Lung (tissue), 12 donors: ENCODE measurements around the gene GPD1. TPM values are rescaled to one million over a fixed set of nuclear protein-coding genes. Genes with fewer than 3 reads are reported as not detected.

Experiments used
- ATAC-seq: fragments of 200-7000 bp; cut with Tn5 transposase; one replicate; pipeline ENCODE4 v1.9.1; 2020; ENCODE audit warnings: moderate number of reproducible peaks; ENCODE audit not compliant: insufficient read depth, low FRiP score
- DNase-seq, 3 donors: peaks; one replicate each; pipeline ENCODE4 v3.0.0-alpha.2; 2013 to 2017
- H3K27ac ChIP-seq, 2 donors: one replicate each; pipeline ENCODE4 v1.5.1; 2013; ENCODE audit warnings: mild to moderate bottlenecking in 2 of 2, moderate library complexity in 2 of 2, control low read depth in 1 of 2, inconsistent platforms in 1 of 2, low read depth in 1 of 2, low read length in 1 of 2
- H3K27me3 ChIP-seq, 3 donors: one replicate each; pipeline ENCODE4 v1.5.1; 2013; ENCODE audit warnings: low read length in 2 of 3; ENCODE audit not compliant: control insufficient read depth in 3 of 3, insufficient read depth in 3 of 3
- H3K36me3 ChIP-seq, 4 donors: one replicate each; pipeline ENCODE4 v1.5.1; 2013; ENCODE audit warnings: low read length in 4 of 4, mild to moderate bottlenecking in 1 of 4, moderate library complexity in 1 of 4; ENCODE audit not compliant: control insufficient read depth in 4 of 4, insufficient read depth in 4 of 4
- H3K4me1 ChIP-seq, 5 donors: one replicate each; pipeline ENCODE4 v1.5.1; 2013; ENCODE audit warnings: low read length in 5 of 5, mild to moderate bottlenecking in 2 of 5, moderate library complexity in 1 of 5; ENCODE audit not compliant: control insufficient read depth in 5 of 5, insufficient read depth in 5 of 5
- H3K4me3 ChIP-seq: one replicate; pipeline ENCODE4 v1.5.1; 2013; ENCODE audit warnings: mild to moderate bottlenecking, control low read depth, moderate library complexity
- H3K9ac ChIP-seq, 2 donors: one replicate each; pipeline ENCODE4 v1.5.1; 2013; ENCODE audit warnings: low read length in 2 of 2, control low read depth in 1 of 2; ENCODE audit not compliant: insufficient read depth in 1 of 2
- H3K9me3 ChIP-seq, 4 donors: one replicate each; pipeline ENCODE4 v1.5.1; 2013; ENCODE audit warnings: low read length in 3 of 4, mild to moderate bottlenecking in 1 of 4, moderate library complexity in 1 of 4; ENCODE audit not compliant: control insufficient read depth in 4 of 4, insufficient read depth in 3 of 4
- CTCF ChIP-seq: IDR thresholded peaks from 2 replicates; pipeline ENCODE4 v1.5.1; 2012; ENCODE audit warnings: mild to moderate bottlenecking; ENCODE audit errors: control extremely low read depth, extremely low read depth
- WGBS, 2 donors: extraction: QIAGEN DNeasy Blood & Tissue Kit; methylation state at CpG; one replicate each; pipeline ENCODE4 v1.1.7; 2013; 5-methylcytosine and 5-hydroxymethylcytosine counted together
- polyA plus RNA-seq, 2 donors: library from polyadenylated mRNA; stranded (reverse); fragments of 200-250 nt; gene quantifications; one replicate each; pipeline ENCODE4 v1.2.1, GENCODE V29; 2013
- total RNA-seq, 2 donors: library from RNA; depleted of rRNA in 1 of 2; stranded (reverse); fragments of >200 nt in 1 of 2; gene quantifications; one replicate each; pipeline ENCODE4 v1.2.1, GENCODE V29; 2014 to 2021
- donor health status: control.
- donor health status: control.
- donor health status: Bipolar disorder and iron deficiency.
- donor health status: healthy.
- donor health status: DM: yes; HTN: yes; CAD: no.

GPD1 gene
- total and polyA plus RNA-seq, 4 donors: 1.7 to 20.0 (median 9.9) TPM; not detected in 1

DNA sequence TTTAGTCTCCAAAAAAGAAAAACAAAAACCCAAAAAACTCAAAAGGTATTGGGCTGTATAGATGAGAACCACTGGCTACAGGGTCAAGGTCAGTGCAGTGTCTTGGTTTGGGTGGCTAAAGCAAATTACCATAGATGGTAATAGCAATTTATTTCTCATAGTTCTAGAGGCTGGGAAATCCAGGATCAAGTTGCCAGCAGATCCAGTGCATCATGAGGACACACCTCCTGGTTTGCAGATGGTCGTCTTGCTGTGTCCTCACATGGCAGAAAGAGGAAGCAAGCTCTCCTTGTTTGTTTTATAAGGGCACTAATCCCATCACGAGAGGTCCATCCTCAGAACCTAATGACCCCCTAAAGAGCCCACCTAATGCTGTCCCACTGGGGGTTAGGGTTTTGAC is 19.4 kb downstream of the GPD1 start:
- ATAC-seq (no peak), DNase-seq (no peak)
- peaks cover 15 to 42% (median 20%) of the 10 kb centered on the region in 4 donors for H3K36me3 ChIP-seq
- WGBS, 2 donors: 64 to 67% methylated on average over 2 of the region's 2 CpGs
- H3K27me3 ChIP-seq: no peaks in the 10 kb centered on the region
- H3K9me3 ChIP-seq: no peaks in the 10 kb centered on the region
- H3K4me3 ChIP-seq: no peak overlapping the region
- TF ChIP-seq CTCF: no peak
- H3K9ac ChIP-seq: no peak overlapping the region
- H3K4me1 ChIP-seq: peaks cover 0 to 7% (median 2%) of the 10 kb centered on the region in 5 donors
- no peak overlapping the region for H3K27ac ChIP-seq

DNA sequence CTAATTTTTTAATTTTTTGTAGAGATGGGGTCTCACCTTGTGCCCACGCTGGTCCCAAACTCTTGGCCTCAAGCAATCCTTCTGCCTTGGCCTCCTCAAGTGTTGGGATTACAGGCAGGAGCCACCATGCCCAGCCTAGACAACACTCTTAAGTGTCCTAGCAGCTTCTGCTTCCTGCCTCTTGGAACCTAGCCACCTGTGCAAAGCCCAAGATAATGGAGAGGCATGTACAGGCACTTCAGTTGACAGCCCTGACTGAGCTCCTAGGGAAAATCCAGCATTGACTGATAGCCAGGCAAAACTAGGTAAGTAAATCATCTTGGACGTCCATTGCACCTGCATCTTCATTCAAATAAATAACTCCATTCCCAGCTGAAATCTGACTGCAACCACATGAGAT is 23.7 kb downstream of the GPD1 start:
- Histone ChIP-seq H3K9me3 (no peaks in the 10 kb centered on the region), H3K36me3 (peaks cover 21 to 37% (median 28%) of the 10 kb centered on the region in 4 donors), H3K9ac (no peak overlapping the region), H3K27ac (no peak overlapping the region), H3K27me3 (no peaks in the 10 kb centered on the region), H3K4me3 (no peak overlapping the region), H3K4me1 (peaks cover 0 to 7% (median 3%) of the 10 kb centered on the region in 5 donors)
- WGBS, 2 donors: 77 to 92% methylated on average over 2 of the region's 2 CpGs
- ATAC-seq (no peak), DNase-seq (no peak)
- TF ChIP-seq CTCF: no peak

DNA sequence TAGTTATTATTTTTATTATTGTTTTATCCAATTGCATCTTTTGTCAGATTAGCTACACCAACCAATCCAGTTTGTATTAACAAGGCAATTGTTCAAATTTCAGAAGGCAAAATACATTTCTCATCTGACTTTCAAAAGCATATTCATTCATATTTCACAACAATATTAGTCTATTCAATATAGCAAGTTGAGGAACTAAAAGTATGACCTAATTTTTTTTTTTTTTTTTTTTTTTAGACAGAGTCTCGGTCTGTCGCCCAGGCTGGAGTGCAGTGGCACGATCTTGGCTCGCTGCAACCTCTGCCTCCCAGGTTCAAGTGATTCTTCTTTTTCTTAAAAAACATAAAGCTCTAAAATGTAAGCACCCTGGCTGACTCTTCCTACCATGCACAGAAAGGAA is 25.5 kb downstream of the GPD1 start:
- WGBS, 2 donors: 67 to 92% methylated on average over 4 of the region's 4 CpGs
- DNase-seq: no peak

More for the DNA sequence above, 25.5 kb downstream of the GPD1 start:
- Histone ChIP-seq H3K4me1 (peaks cover 0 to 7% (median 3%) of the 10 kb centered on the region in 5 donors), H3K36me3 (peaks cover 20 to 50% (median 27%) of the 10 kb centered on the region in 4 donors), H3K4me3 (no peak overlapping the region), H3K27ac (no peak overlapping the region), H3K27me3 (no peaks in the 10 kb centered on the region), H3K9me3 (no peaks in the 10 kb centered on the region), H3K9ac (no peak overlapping the region)
- TF ChIP-seq CTCF: no peak
- ATAC-seq: no peak
